ENCODE measurements around the gene PRR12.

DNA sequence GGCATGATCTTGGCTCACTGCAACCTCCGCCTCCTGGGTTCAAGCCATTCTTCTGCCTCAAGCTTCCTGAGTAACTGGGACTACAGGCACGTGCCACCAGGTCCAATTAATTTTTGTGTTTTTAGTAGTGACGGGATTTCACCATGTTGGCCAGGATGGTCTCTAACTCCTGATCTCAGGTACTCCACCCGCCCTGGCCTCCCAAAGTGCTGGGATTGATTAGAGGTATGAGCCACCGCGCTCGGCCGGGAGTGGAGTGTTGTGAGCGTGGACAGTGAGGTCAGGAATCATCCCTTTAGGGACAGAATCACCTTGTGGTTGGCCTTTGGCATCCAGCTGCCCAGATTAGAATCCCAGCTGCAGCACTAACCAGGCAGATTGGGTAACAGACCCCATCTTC lies 38.7 kb downstream of the PRR12 start:
- TF ChIP-seq CTCF (IDR thresholded peaks at IDR 0.05) (no peak), POLR2A (IDR thresholded peaks at IDR 0.05) (no peak), EP300 (IDR thresholded peaks at IDR 0.05) (no peak)
